Measurements from ENCODE around the gene FCSK.

DNA sequence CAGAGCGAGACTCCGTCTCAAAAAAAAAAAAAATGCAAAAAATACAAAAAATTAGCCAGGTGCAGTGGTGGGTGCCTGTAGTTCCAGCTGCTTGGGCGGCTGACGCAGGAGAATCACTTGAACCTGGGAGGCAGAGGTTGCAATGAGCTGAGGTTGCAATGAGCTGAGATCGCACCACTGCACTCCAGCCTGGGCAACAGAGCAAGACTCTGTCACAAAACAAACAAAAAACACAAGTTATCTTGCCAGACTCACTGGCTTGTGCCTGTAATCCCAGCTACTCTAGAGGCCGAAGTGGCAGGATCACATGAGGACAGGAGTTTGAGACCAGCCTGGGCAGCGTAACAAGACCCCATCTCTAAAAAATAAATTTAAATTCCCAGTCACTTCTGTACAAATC lies 12.1 kb upstream of the FCSK start:
- TF ChIP-seq, protein P1, sequence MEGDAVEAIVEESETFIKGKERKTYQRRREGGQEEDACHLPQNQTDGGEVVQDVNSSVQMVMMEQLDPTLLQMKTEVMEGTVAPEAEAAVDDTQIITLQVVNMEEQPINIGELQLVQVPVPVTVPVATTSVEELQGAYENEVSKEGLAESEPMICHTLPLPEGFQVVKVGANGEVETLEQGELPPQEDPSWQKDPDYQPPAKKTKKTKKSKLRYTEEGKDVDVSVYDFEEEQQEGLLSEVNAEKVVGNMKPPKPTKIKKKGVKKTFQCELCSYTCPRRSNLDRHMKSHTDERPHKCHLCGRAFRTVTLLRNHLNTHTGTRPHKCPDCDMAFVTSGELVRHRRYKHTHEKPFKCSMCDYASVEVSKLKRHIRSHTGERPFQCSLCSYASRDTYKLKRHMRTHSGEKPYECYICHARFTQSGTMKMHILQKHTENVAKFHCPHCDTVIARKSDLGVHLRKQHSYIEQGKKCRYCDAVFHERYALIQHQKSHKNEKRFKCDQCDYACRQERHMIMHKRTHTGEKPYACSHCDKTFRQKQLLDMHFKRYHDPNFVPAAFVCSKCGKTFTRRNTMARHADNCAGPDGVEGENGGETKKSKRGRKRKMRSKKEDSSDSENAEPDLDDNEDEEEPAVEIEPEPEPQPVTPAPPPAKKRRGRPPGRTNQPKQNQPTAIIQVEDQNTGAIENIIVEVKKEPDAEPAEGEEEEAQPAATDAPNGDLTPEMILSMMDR (IDR thresholded peaks at IDR 0.05 in 4 of 5, conservative IDR thresholded peaks at IDR 0.05 in 1 of 5), result no peak
- no peak for TF ChIP-seq POLR2A (IDR thresholded peaks at IDR 0.05)
